OCI-LY3 (cell line): ENCODE measurements around the gene TMEM144.

Experiments
- H2AFZ ChIP-seq: fragments of 200-600, 300-600 bp; shearing (Covaris generic); 2 replicates; pipeline ENCODE4 v1.6.0; 2014; ENCODE audit warnings: antibody characterized with exemption, low read depth, low read length
- H3K27ac ChIP-seq: fragments of 200-600, 300-600 bp; sonication (generic); 2 replicates; pipeline ENCODE4 v1.5.1; 2014; ENCODE audit warnings: mild to moderate bottlenecking, low read length, moderate library complexity, mixed read lengths
- H3K27me3 ChIP-seq: fragments of 200-600, 300-600 bp; sonication (generic); 2 replicates; pipeline ENCODE4 v1.6.1; 2014; ENCODE audit warnings: low read depth, low read length, mixed read lengths
- H3K36me3 ChIP-seq: fragments of 200-600, 300-600 bp; sonication (generic); replicated peaks from 2 replicates; pipeline ENCODE3; 2014; ENCODE audit warnings: low read depth, low read length, mixed read lengths
- H3K4me1 ChIP-seq: fragments of 300-600, 200-600 bp; sonication (generic); 2 replicates; pipeline ENCODE4 v1.6.1; 2014; ENCODE audit warnings: low read length, mixed read lengths
- H3K4me2 ChIP-seq: fragments of 200-600, 300-600 bp; sonication (generic); 2 replicates; pipeline ENCODE4 v1.6.1; 2014; ENCODE audit warnings: low read length, mixed read lengths
- H3K4me3 ChIP-seq: fragments of 300-600, 200-600 bp; sonication (generic); 2 replicates; pipeline ENCODE4 v1.5.1; 2014; ENCODE audit warnings: antibody characterized with exemption, mild to moderate bottlenecking, low read length, moderate library complexity
- H3K79me2 ChIP-seq: fragments of 300-600, 200-600 bp; shearing (Covaris generic); 2 replicates; pipeline ENCODE4 v1.6.1; 2014; ENCODE audit warnings: mild to moderate bottlenecking, low read length, mixed read lengths
- H3K9ac ChIP-seq: fragments of 300-600, 200-600 bp; shearing (Covaris generic); 2 replicates; pipeline ENCODE4 v1.6.0; 2014; ENCODE audit warnings: mild to moderate bottlenecking, low read length, moderate library complexity
- H3K9me3 ChIP-seq: fragments of 200-600, 300-600 bp; shearing (Covaris generic); 2 replicates; pipeline ENCODE4 v1.6.1; 2014; ENCODE audit warnings: low read length, mixed read lengths; ENCODE audit not compliant: insufficient read depth
- H4K20me1 ChIP-seq: fragments of 200-600, 300-600 bp; sonication (generic); 2 replicates; pipeline ENCODE4 v1.6.1; 2016; ENCODE audit warnings: low read length, mixed read lengths; ENCODE audit not compliant: insufficient read depth
- EZH2phosphoT487 ChIP-seq: fragments of 200-600 bp; shearing (Covaris generic); IDR thresholded peaks from 2 replicates; pipeline ENCODE4 v1.6.1; 2018; ENCODE audit warnings: antibody characterized with exemption, mixed run types, low read depth
- TF ChIP-seq, protein P1 (sequence below): fragments of 200-600, 300-600 bp; sonication (generic); IDR thresholded peaks from 2 replicates; pipeline ENCODE4 v1.5.1; 2014; ENCODE audit warnings: antibody characterized with exemption, low read length, low read depth

Gene TMEM144

DNA sequence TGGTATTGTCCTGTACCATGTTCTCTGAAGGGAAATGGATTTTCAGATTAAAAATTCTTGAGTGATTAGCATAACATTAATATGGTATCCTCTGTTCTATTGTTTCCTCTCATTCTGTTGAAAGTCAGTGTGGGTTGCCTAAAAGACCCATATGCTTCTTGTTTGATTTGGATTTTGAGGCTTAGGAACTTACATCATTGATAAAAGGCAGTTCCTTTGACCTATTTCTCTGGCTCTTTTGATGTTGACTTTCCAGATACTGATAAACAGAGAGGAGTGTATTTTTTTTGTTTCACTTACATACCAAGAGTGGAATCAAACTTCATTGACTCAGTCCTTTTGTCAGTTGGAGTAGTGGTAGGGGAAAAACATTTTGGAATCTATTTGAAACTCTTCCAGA, 32.8 kb downstream of the TMEM144 start:
- Histone ChIP-seq H3K4me3 (no peak overlapping the region), H3K4me2 (no peak overlapping the region), H3K9me3 (no peaks in the 10 kb centered on the region), H4K20me1 (no peaks in the 10 kb centered on the region), H2AFZ (no peak overlapping the region), H3K79me2 (no peaks in the 10 kb centered on the region), H3K9ac (no peak overlapping the region), H3K27me3 (no peaks in the 10 kb centered on the region), H3K36me3 (no peaks in the 10 kb centered on the region), H3K27ac (no peak overlapping the region), H3K4me1 (no peaks in the 10 kb centered on the region)
- TF ChIP-seq, protein P1, sequence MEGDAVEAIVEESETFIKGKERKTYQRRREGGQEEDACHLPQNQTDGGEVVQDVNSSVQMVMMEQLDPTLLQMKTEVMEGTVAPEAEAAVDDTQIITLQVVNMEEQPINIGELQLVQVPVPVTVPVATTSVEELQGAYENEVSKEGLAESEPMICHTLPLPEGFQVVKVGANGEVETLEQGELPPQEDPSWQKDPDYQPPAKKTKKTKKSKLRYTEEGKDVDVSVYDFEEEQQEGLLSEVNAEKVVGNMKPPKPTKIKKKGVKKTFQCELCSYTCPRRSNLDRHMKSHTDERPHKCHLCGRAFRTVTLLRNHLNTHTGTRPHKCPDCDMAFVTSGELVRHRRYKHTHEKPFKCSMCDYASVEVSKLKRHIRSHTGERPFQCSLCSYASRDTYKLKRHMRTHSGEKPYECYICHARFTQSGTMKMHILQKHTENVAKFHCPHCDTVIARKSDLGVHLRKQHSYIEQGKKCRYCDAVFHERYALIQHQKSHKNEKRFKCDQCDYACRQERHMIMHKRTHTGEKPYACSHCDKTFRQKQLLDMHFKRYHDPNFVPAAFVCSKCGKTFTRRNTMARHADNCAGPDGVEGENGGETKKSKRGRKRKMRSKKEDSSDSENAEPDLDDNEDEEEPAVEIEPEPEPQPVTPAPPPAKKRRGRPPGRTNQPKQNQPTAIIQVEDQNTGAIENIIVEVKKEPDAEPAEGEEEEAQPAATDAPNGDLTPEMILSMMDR = no peak
- no peak for TF ChIP-seq EZH2phosphoT487

GRCh38 chr4:158250321-158250720, 40.0 kb downstream of the TMEM144 start:
- H3K9me3 ChIP-seq = no peaks in the 10 kb centered on the region
- H3K27me3 ChIP-seq = peaks cover 4% of the 10 kb centered on the region; the same call in 1 of the 2 replicates
- no peak overlapping the region for H3K27ac ChIP-seq
- no peak overlapping the region for H2AFZ ChIP-seq
- H3K9ac ChIP-seq = no peak overlapping the region
- H3K4me3 ChIP-seq = no peak overlapping the region
- H4K20me1 ChIP-seq = no peaks in the 10 kb centered on the region
- no peaks in the 10 kb centered on the region for H3K36me3 ChIP-seq
- no peak overlapping the region for H3K4me2 ChIP-seq
- TF ChIP-seq, protein P1 = no peak
- TF ChIP-seq EZH2phosphoT487 = no peak
- H3K79me2 ChIP-seq = no peaks in the 10 kb centered on the region
- peaks cover 12% of the 10 kb centered on the region for H3K4me1 ChIP-seq

DNA sequence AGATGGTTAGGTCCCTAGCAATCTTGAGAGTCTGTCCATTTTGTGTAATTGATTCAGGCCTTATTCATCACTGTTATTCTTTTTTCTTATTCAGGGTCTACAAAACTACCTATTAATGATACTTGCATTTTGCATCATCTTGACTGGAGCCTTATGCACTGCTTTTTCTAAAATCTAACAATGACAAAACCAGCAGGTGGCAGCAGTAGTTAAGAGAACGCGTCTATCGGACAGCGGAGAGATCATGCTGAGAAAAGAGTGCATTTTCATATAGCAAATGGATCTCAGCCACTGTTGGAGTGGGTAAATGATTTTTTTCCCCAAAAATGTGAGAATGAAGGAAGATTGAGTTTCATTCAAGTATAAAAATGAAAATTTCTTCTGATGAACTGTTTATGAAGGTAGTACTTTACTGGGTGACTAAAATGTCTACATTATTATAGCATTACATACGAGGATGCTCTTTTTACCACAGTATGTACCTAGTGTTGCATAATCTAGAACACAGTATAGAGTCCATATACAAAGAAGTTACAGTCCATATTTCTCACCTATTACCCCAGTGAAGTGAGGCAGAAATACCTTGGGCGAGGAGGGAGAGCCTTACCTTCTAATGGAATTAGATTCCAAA, 43.2 kb downstream of the TMEM144 start:
- TF ChIP-seq EZH2phosphoT487 = no peak
- TF ChIP-seq, protein P1 = peak; percentile 94
- Histone ChIP-seq H4K20me1 (no peaks in the 10 kb centered on the region), H3K79me2 (no peaks in the 10 kb centered on the region), H2AFZ (peak overlapping the region; percentile 56), H3K4me2 (peak overlapping the region; percentile 58), H3K4me3 (peak overlapping the region; percentile 29), H3K27ac (no peak overlapping the region), H3K9me3 (no peaks in the 10 kb centered on the region), H3K27me3 (peaks cover 4% of the 10 kb centered on the region; the same call in 1 of the 2 replicates), H3K4me1 (peaks cover 12% of the 10 kb centered on the region), H3K9ac (no peak overlapping the region), H3K36me3 (no peaks in the 10 kb centered on the region)

DNA sequence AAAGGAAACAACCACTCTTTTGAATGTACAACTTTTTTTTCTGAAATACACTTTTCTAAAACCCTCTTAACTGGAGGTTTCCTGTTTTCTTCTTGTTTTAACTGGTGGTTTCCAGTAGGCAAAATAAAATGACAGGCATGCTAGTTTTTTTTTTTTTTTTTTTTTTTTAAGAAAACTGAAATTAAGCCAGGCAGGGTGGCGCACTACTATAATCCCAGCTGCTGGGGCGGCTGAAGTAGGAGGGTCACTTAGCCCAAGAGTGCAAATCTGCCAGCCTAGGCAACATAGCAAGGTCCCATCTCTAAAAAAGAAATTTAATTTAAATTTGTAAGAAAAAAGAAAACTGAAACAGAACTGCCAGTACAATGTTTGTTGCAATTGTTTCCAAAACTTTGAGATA, 44.0 kb downstream of the TMEM144 start:
- Histone ChIP-seq H2AFZ (peak overlapping the region; percentile 56; the same call in 1 of the 2 replicates), H3K9ac (no peak overlapping the region), H3K27ac (no peak overlapping the region), H3K4me3 (no peak overlapping the region), H3K4me1 (peaks cover 12% of the 10 kb centered on the region), H3K9me3 (no peaks in the 10 kb centered on the region), H3K36me3 (no peaks in the 10 kb centered on the region), H3K27me3 (peaks cover 4% of the 10 kb centered on the region; the same call in 1 of the 2 replicates), H4K20me1 (no peaks in the 10 kb centered on the region), H3K4me2 (peak overlapping the region; percentile 58), H3K79me2 (no peaks in the 10 kb centered on the region)
- TF ChIP-seq EZH2phosphoT487 = no peak
- TF ChIP-seq, protein P1 = no peak; the same call in 1 of the 2 replicates
